CD14-positive monocyte (primary cell): ENCODE data around the gene SIAH3. TPM values are rescaled to one million over a fixed set of nuclear protein-coding genes. Genes with fewer than 3 reads are reported as not detected.

Source experiments
- DNase-seq, 3 donors: peaks; one replicate each; pipeline ENCODE4 v3.0.0-alpha.2; 2011 to 2022
- H2AFZ ChIP-seq: 2 replicates; pipeline ENCODE4 v1.6.0; 2012; ENCODE audit warnings: mild to moderate bottlenecking, low read depth, low read length, inconsistent platforms; ENCODE audit not compliant: insufficient read depth, poor library complexity, severe bottlenecking
- H3K27ac ChIP-seq, 2 donors: 1 replicate in 1 of 2; 2 replicates in 1 of 2; pipeline ENCODE4 v1.5.1; 2012 to 2013; ENCODE audit warnings: low read length in 2 of 2, control low read depth in 1 of 2, inconsistent platforms in 1 of 2, low read depth in 1 of 2, mild to moderate bottlenecking in 1 of 2
- H3K27me3 ChIP-seq, 2 donors: one replicate each; pipeline versions ENCODE4 v1.6.0 to v1.6.1; 2011 to 2013; ENCODE audit warnings: low read length in 2 of 2; ENCODE audit not compliant: control insufficient read depth in 2 of 2, insufficient read depth in 2 of 2
- H3K36me3 ChIP-seq, 2 donors: replicated peaks in 1 of 2; 1 replicate in 1 of 2; 2 replicates in 1 of 2; pipeline versions ENCODE4 v1.5.1 to v1.6.1; 2012 to 2013; ENCODE audit warnings: low read length in 2 of 2, control low read depth in 1 of 2, inconsistent platforms in 1 of 2, mild to moderate bottlenecking in 1 of 2; ENCODE audit not compliant: insufficient read depth in 2 of 2, control insufficient read depth in 1 of 2
- H3K4me1 ChIP-seq, 2 donors: 1 replicate in 1 of 2; 2 replicates in 1 of 2; pipeline versions ENCODE4 v1.5.1 to v1.6.1; 2012 to 2013; ENCODE audit warnings: low read length in 2 of 2, control low read depth in 1 of 2, inconsistent platforms in 1 of 2, mild to moderate bottlenecking in 1 of 2, moderate library complexity in 1 of 2; ENCODE audit not compliant: insufficient read depth in 2 of 2, control insufficient read depth in 1 of 2
- H3K4me2 ChIP-seq: replicated peaks from 2 replicates; pipeline ENCODE3; 2012; ENCODE audit warnings: low read length, moderate library complexity, mild to moderate bottlenecking; ENCODE audit not compliant: poor library complexity, severe bottlenecking; ENCODE audit errors: extremely low read depth
- H3K4me3 ChIP-seq, 3 experiments: fragments of 200-600 bp in 1 of 3; sonication (generic) in 1 of 3; replicated peaks in 1 of 3; 1 replicate in 2 of 3; 2 replicates in 1 of 3; pipeline ENCODE4 v1.5.1; 2011 to 2013; ENCODE audit warnings: low read length in 3 of 3, mild to moderate bottlenecking in 3 of 3, control low read depth in 2 of 3, low read depth in 2 of 3, inconsistent platforms in 1 of 3, moderate library complexity in 1 of 3
- H3K79me2 ChIP-seq: 2 replicates; pipeline ENCODE4 v1.6.0; 2012; ENCODE audit warnings: mild to moderate bottlenecking, control low read depth, inconsistent platforms, low read length, moderate library complexity; ENCODE audit not compliant: insufficient read depth
- H3K9ac ChIP-seq: 2 replicates; pipeline ENCODE4 v1.6.0; 2017; ENCODE audit warnings: low read length, mild to moderate bottlenecking; ENCODE audit not compliant: insufficient read depth, poor library complexity, severe bottlenecking
- H3K9me3 ChIP-seq, 2 donors: replicated peaks in 1 of 2; 1 replicate in 1 of 2; 2 replicates in 1 of 2; pipeline versions ENCODE4 v1.5.1 to v1.6.1; 2012 to 2013; ENCODE audit warnings: low read length in 2 of 2, control low read depth in 1 of 2; ENCODE audit not compliant: control insufficient read depth in 1 of 2, insufficient read depth in 1 of 2
- H4K20me1 ChIP-seq: 2 replicates; pipeline ENCODE4 v1.6.0; 2012; ENCODE audit warnings: mild to moderate bottlenecking, low read length, control low read depth, moderate library complexity; ENCODE audit not compliant: insufficient read depth
- H3K27ac Mint-ChIP-seq, 7 donors: one replicate each; pipeline ENCODE4 v1.8.0; 2020; ENCODE audit warnings: mild to moderate bottlenecking in 7 of 7, mixed read lengths in 7 of 7, moderate library complexity in 6 of 7, inconsistent platforms in 2 of 7
- H3K27me3 Mint-ChIP-seq, 3 donors: one replicate each; pipeline ENCODE4 v1.8.0; 2021 to 2022; ENCODE audit warnings: low read depth in 3 of 3, mild to moderate bottlenecking in 3 of 3, mixed read lengths in 3 of 3, moderate library complexity in 3 of 3, inconsistent platforms in 1 of 3
- H3K36me3 Mint-ChIP-seq, 2 donors: one replicate each; pipeline ENCODE4 v1.8.0; 2020; ENCODE audit warnings: mixed read lengths in 2 of 2, inconsistent platforms in 1 of 2, mild to moderate bottlenecking in 1 of 2
- H3K4me1 Mint-ChIP-seq: one replicate; pipeline ENCODE4 v1.8.0; 2020; ENCODE audit warnings: mild to moderate bottlenecking, mixed read lengths
- H3K4me3 Mint-ChIP-seq, 2 donors: one replicate each; pipeline ENCODE4 v1.8.0; 2020; ENCODE audit warnings: mild to moderate bottlenecking in 2 of 2, mixed read lengths in 2 of 2, moderate library complexity in 1 of 2
- H3K9me3 Mint-ChIP-seq, 7 donors: one replicate each; pipeline ENCODE4 v1.8.0; 2020 to 2022; ENCODE audit warnings: mixed read lengths in 7 of 7, mild to moderate bottlenecking in 6 of 7, moderate library complexity in 6 of 7, inconsistent platforms in 2 of 7
- CTCF ChIP-seq: fragments of 200-600 bp; IDR thresholded peaks from one replicate; pipeline ENCODE4 v1.8.0; 2022; ENCODE audit warnings: antibody characterized with exemption, mild to moderate bottlenecking
- WGBS: methylation state at CpG from one replicate; pipeline ENCODE4 v1.1.5; 2013; ENCODE audit warnings: missing lambda C conversion rate; ENCODE audit not compliant: insufficient coverage; 5-methylcytosine and 5-hydroxymethylcytosine counted together
- intact Hi-C, 2 donors: fragments of 100-400 bp; cut with micrococcal nuclease; formaldehyde crosslinking; loops; one replicate each; pipeline versions ENCODE4 v1.15.0 to v1.15.1; 2023
- polyA plus RNA-seq, 3 donors: library from polyadenylated mRNA; depleted of rRNA in 1 of 3; unstranded in 2 of 3; stranded (reverse) in 1 of 3; fragments of 300-500 nt in 2 of 3; fragments of >200 nt in 1 of 3; fragmentation: Illumina TruSeq in 2 of 3; gene quantifications; 1 replicate in 2 of 3; 2 replicates in 1 of 3; pipeline ENCODE4 v1.2.3, GENCODE V29; 2012 to 2021

The SIAH3 gene
- polyA plus RNA-seq, 3 donors: not detected

- peak overlapping the region; percentile 15 for H3K4me2 ChIP-seq
- H3K27ac ChIP-seq: no peak overlapping the region
- H3K4me1 Mint-ChIP-seq: peaks cover 53% of the 10 kb centered on the region
- H3K4me3 Mint-ChIP-seq: no peak overlapping the region
- WGBS: no CpG with 5 or more reads among the region's 4 CpGs
- peaks cover 46 to 49% of the 10 kb centered on the region in 2 donors for H3K4me1 ChIP-seq
- peaks cover 0 to 4% (median 4%) of the 10 kb centered on the region in 3 donors for H3K27me3 Mint-ChIP-seq
- no peak overlapping the region for H3K4me3 ChIP-seq
- no peaks in the 10 kb centered on the region for H3K79me2 ChIP-seq
- no peak overlapping the region for H3K9ac ChIP-seq
- H2AFZ ChIP-seq: no peak overlapping the region
- intact Hi-C loops: no loop called here
- no peaks in the 10 kb centered on the region for H3K9me3 ChIP-seq
- H3K9me3 Mint-ChIP-seq: no peaks in the 10 kb centered on the region
- H3K36me3 ChIP-seq: no peaks in the 10 kb centered on the region
- no peaks in the 10 kb centered on the region for H3K27me3 ChIP-seq
- H4K20me1 ChIP-seq: no peaks in the 10 kb centered on the region
- no peak for TF ChIP-seq CTCF
- no peaks in the 10 kb centered on the region for H3K36me3 Mint-ChIP-seq
- H3K27ac Mint-ChIP-seq: peak overlapping the region in 1 of 7 donors; percentile 42
- DNase-seq: no peak
Measured at GRCh38 chr13:45825387-45825650, 26.2 kb downstream of the SIAH3 start.

GRCh38 chr13:45823583-45823982, 28.0 kb downstream of the SIAH3 start:
- intact Hi-C loops: no loop called here
- H3K27ac ChIP-seq: no peak overlapping the region
- H3K9ac ChIP-seq: no peak overlapping the region
- H3K36me3 ChIP-seq: no peaks in the 10 kb centered on the region
- H3K9me3 ChIP-seq: no peaks in the 10 kb centered on the region
- Mint-ChIP-seq H3K4me3 (no peak overlapping the region), H3K36me3 (no peaks in the 10 kb centered on the region), H3K27ac (no peak overlapping the region), H3K4me1 (peaks cover 50% of the 10 kb centered on the region), H3K9me3 (peaks cover 0 to under 1% (median 0%) of the 10 kb centered on the region in 7 donors), H3K27me3 (peaks cover 0 to 4% (median 3%) of the 10 kb centered on the region in 3 donors)
- no peak overlapping the region for H2AFZ ChIP-seq
- DNase-seq: no peak
- H3K79me2 ChIP-seq: no peaks in the 10 kb centered on the region
- H4K20me1 ChIP-seq: no peaks in the 10 kb centered on the region
- H3K4me2 ChIP-seq: no peak overlapping the region
- TF ChIP-seq CTCF: no peak
- no peak overlapping the region for H3K4me3 ChIP-seq
- no peaks in the 10 kb centered on the region for H3K27me3 ChIP-seq
- H3K4me1 ChIP-seq: peaks cover 44 to 47% of the 10 kb centered on the region in 2 donors
